ENCODE measurements around the gene GAREM1.
A peak's percentile ranks its signal among the peaks of the same experiment; 100 is the strongest.

GAREM1 gene

DNA sequence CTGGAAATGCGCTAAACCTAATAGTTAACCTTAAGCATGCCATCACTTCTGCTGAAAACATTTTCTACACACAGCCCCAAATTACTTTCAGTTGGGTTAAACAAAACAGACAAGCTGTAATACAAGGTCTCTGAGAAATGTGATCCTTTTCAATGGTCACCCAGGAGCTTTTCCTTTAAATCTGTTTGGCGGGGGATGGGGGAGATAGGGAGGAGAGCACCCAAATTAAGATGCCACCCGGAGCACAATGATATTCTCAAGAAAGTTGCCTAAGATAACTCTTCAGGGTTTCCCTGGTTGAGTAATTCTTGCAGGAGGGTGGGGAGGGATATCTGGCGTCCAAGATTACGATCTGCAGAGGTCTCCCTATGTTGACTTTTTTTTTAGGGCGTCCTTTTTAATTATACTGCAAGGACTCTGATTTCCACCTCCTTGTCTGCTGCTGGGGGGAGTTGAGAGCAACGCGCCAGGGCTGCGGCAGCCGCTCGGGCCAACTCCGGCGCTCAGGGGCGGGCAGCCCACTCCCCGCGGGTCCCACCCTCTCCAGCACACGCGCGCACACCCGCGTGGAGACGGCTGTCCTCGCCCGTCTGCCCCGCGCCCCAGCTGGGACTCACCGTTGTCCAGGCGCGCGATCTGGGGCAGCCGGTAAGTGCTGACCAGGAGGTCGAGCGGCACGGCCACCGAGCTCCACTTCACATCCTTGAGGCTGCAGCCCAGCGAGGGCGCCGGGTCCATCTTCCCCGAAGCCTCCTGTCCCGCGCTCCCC lies 807 bp downstream of the GAREM1 start:
- H3K27ac ChIP-seq, result peak overlapping the region; percentile 86
- TF ChIP-seq, protein P1, sequence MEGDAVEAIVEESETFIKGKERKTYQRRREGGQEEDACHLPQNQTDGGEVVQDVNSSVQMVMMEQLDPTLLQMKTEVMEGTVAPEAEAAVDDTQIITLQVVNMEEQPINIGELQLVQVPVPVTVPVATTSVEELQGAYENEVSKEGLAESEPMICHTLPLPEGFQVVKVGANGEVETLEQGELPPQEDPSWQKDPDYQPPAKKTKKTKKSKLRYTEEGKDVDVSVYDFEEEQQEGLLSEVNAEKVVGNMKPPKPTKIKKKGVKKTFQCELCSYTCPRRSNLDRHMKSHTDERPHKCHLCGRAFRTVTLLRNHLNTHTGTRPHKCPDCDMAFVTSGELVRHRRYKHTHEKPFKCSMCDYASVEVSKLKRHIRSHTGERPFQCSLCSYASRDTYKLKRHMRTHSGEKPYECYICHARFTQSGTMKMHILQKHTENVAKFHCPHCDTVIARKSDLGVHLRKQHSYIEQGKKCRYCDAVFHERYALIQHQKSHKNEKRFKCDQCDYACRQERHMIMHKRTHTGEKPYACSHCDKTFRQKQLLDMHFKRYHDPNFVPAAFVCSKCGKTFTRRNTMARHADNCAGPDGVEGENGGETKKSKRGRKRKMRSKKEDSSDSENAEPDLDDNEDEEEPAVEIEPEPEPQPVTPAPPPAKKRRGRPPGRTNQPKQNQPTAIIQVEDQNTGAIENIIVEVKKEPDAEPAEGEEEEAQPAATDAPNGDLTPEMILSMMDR (conservative IDR thresholded peaks at IDR 0.05), result no peak

DNA sequence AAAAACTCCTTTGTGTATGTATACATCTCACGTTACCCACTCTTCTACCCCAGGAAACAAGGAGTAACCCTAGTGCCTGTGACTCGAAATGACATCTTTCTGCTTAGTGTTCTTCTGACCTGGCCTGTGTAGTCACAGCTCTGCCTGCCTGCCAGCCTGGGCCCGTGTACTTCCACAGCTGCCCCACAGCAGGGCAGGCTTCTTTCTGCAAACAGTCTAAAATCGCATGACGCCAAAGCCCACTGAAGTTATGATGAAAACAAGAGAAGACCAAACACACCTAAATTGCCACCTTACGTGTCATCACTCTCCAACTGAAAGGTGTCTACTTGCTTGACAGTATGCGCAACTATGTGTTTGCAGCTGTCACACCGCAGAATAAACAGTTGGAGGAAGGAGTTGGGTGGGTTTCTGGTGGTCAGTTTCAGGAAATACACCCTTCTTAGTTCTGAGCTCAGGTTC lies 1.5 kb downstream of the GAREM1 start:
- TF ChIP-seq, protein P1 (conservative IDR thresholded peaks at IDR 0.05), result peak; percentile 60
- peak overlapping the region; percentile 86 for H3K27ac ChIP-seq

DNA sequence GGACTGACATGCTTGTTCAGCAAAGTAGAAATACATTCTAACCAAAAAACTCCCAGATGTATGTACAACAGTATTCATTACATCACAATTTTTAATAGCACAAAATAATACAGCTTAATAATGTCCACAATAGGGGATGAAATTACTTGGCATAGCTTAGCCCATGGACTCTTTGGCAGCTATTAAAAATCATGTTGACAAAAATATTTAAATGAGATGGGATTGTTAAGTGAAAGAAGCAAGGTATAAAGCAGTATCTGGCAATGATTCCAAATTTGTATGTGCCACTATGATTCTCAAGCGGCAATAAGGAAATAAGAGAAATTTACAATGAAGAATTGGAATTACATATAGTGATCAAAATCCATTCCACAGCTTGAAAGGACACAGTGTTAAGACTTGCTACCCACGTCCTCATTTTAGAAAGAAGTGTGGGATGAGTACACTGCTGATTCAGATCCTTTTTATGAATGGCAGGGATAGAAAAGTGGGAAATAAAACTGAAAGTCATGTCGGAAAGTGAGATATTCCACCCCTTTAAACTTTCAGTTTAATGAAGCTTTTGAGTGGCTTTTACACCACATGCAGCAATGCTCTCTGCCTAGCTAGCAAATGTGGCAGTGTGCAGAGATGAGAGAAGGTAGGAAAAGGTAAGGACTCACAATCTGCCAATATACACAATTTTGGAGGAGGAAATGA lies 2.4 kb downstream of the GAREM1 start:
- H3K27ac ChIP-seq, result peak overlapping the region; percentile 25; the same call in 1 of the 2 replicates
- TF ChIP-seq, protein P1 (conservative IDR thresholded peaks at IDR 0.05), result no peak

DNA sequence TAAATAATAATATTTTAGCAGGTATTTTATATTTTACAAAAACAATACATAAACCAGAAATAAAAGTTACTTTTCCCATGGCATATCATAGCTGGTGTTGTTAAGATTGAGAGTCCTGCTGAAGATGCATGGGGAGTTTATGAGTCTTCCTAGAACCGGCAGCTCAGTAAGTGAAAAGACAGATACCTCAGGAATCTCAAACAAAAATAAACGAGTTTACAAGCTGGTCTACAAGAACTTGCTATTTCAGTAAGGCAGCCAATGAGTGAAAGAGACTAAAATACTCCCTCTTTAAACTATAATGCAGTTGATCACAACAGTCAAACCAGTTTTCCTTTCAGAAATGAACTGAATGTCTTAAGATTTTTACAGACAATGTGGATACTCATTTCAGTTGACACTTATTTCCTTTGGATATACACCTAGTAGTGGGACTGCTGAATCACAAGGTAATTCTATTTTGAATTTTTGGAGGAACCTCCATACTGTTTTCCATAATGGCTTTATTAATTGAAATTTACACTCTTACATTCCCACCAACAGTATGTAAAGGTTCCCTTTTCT lies 8.9 kb downstream of the GAREM1 start:
- TF ChIP-seq, protein P1 (conservative IDR thresholded peaks at IDR 0.05), result peak; percentile 35; the same call in 1 of the 2 replicates

DNA sequence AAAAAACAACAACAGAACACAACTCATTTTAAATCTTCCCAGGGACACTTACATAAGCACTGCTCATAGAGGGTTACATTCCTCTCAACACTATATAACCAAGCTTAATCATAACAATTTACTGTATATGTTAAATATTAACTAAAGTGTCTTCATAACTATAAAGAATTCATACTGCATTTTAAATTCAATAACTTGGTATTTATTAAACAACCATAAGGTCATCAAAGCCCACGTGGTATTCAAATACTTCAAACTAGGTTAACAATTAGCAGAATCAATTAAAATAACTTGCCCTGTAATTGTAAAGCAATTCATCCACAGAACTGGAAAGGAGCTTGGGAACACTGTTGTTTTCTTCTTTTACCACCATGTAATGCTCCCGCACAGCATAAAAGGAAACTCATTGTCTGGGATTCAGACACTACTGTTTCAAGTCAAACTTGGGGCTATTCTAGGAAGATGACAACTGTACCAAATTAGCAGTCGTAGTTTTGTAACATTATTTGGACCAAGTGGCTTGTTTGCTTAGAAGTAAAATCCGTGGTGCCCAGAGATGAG lies 10.4 kb downstream of the GAREM1 start:
- H3K27ac ChIP-seq, result no peak overlapping the region
- TF ChIP-seq, protein P1 (conservative IDR thresholded peaks at IDR 0.05), result no peak

More for the DNA sequence above, 8.9 kb downstream of the GAREM1 start:
- no peak overlapping the region for H3K27ac ChIP-seq

DNA sequence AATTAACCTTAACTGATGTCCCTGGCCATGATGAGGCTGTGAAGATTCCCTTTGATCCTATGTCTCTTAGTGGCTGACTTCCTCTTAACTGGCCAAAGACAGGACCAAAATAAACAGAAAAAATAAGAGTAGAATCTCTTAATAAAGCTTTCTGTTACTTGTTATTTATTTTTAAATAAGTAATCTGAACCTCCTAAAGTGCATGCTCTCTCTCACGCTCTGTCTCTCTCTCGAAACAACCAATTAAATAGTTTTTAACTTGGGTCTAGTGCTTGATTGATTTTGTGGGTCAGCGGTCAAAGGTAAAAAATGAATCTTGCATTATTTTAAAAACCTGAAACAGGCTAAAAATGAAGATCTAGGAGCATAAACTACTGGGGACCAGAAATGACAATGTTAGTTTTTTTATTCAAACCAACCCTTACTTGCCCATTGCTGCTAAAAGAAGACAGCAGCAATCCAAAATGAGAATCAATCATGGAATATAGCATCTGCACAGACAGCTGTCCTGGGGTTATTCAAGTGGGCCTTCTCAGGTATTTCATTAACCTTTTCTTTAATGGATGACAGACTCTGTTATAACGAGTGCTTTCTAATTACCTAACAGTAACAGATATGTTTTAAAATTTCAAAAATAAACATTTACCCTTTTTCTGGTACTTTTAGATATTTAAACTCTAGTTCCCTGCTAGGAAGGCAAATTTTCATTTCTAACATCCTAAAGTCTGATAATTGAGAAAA lies 11.2 kb downstream of the GAREM1 start:
- no peak overlapping the region for H3K27ac ChIP-seq
- TF ChIP-seq, protein P1 (conservative IDR thresholded peaks at IDR 0.05), result no peak
